Measurements from ENCODE around the gene IGF1. TPM values are rescaled to one million over a fixed set of nuclear protein-coding genes. Genes with fewer than 3 reads are reported as not detected.
A peak's percentile ranks its signal among the peaks of the same experiment; 100 is the strongest.

The IGF1 gene
- total and polyA plus RNA-seq, 10 of the 15 experiments (the other 5 are each of a cell fraction or from before 2014, with no cell fraction given): 2.4 to 9.2 (median 3.5) TPM

- TF ChIP-seq MLLT1 (IDR thresholded peaks at IDR 0.05) (no peak), MXI1 (IDR thresholded peaks at IDR 0.05; ENCODE audit: low read depth, low read length) (0 out of 2 replicates have a peak, but pooled peaks have one; percentile 68), E4F1 (IDR thresholded peaks at IDR 0.05; ENCODE audit: borderline replicate concordance, partially characterized antibody) (no peak), ZBTB4 (CRISPR knock-in tag; IDR thresholded peaks at IDR 0.05) (no peak), STAT3 (IDR thresholded peaks at IDR 0.05; ENCODE audit: low read depth, low read length) (no peak), SP1 (IDR thresholded peaks at IDR 0.05; ENCODE audit: low read depth, low read length) (no peak), NFIC (IDR thresholded peaks at IDR 0.05; ENCODE audit: low read depth, low read length) (no peak), MYB (IDR thresholded peaks at IDR 0.05; ENCODE audit: borderline replicate concordance, low read depth, low read length) (0 out of 2 replicates have a peak, but pooled peaks have one; percentile 29), RCOR1 (conservative IDR thresholded peaks at IDR 0.05; ENCODE audit: low read depth, low read length) (peak; percentile 85; the same call in 1 of the 2 replicates), HCFC1 (IDR thresholded peaks at IDR 0.05; ENCODE audit: low read length) (no peak), ZSCAN29 (IDR thresholded peaks at IDR 0.05) (no peak), IKZF1 (conservative IDR thresholded peaks at IDR 0.05) (peak; percentile 70), E2F8 (IDR thresholded peaks at IDR 0.05; ENCODE audit: low read depth, partially characterized antibody) (no peak), JUND (IDR thresholded peaks at IDR 0.05; ENCODE audit: low read depth, low read length) (no peak), RELA (IDR thresholded peaks at IDR 0.05; ENCODE audit: borderline replicate concordance, partially characterized antibody) (no peak)
Observed at GRCh38 chr12:102478405-102479098, 1.8 kb downstream of the IGF1 start (continued).
